Activated CD8-positive, alpha-beta memory T cell treated with anti-CD3 and anti-CD28 coated beads, Interleukin-2, amount 50 U/mL, for 1 hour (primary cell): ENCODE measurements around the gene TRIM7.
"Not testable (repeated sequence)": the region's sequence is repeated elsewhere in the genome, so short reads cannot be mapped to it uniquely, and the experiment has no call there.

Experiments
- DNase-seq: peaks from one replicate; pipeline ENCODE4 v3.0.0-alpha.2; 2020; ENCODE audit errors: extremely low read depth

TRIM7 gene

DNA sequence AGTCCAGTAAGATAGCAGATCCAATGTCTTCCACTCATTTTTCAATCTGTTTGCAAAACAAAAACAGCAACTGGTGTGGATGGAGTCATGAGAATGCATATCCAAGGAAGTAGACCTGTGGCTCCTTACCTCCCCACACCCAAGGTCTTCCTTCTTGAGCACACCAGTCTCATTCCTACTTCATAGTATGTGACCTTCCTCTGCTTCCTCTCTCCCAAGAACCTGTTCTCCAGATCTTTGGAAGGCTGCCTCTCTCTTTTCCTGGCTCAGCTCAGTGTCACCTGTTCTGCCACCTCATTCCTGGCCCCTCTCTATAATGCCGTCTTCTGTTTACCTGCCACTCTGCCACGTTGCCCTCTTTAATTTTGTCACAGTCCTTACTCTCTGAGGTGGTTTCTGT, 7.9 kb upstream of the TRIM7 start:
- no peak for DNase-seq

GRCh38 chr5:181212080-181212479, 7.1 kb upstream of the TRIM7 start:
- no peak for DNase-seq

DNA sequence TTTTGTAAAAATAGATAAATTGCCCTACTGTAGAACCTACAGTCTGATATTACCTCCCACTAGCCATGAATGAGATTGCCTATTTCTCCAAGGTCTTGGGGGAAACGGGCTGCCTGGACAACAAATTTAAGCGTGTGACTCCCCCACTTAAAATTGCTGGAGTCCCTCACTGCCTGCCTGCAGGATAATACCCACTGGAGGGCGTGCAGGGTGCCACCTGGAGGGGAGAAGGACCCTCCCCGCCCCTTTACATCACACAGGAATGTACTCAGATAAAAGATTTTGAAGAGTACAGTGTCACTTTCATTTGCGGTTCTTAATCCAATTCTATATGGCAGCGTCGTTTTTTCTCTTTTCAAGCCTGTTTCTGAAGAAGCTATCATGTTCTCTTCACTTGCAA, 6.2 kb upstream of the TRIM7 start:
- no peak for DNase-seq

DNA sequence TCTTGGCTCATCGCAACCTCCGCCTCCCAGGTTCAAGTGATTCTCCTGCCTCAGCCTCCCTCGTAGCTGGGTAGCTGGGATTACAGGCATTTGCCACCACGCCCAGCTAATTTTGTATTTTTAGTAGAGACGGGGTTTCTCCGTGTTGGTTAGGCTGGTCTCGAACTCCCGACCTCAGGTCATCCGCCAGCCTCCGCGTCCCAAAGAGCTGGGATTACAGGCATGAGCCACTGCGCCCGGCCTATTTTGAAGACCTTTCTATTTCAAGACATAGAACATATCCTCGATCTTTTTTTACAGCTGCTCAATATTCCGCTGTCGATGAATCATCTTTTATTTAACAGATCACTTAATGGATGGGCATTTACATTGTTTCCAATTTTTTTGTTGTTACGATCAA, 5.7 kb upstream of the TRIM7 start:
- not testable (repeated sequence) for DNase-seq

GRCh38 chr5:181210148-181210547, 5.2 kb upstream of the TRIM7 start:
- DNase-seq, result not testable (repeated sequence)

- DNase-seq, result not testable (repeated sequence)
Observed at GRCh38 chr5:181209006-181209405, 4.0 kb upstream of the TRIM7 start.

GRCh38 chr5:181207960-181208253, 2.9 kb upstream of the TRIM7 start:
- no peak for DNase-seq

DNA sequence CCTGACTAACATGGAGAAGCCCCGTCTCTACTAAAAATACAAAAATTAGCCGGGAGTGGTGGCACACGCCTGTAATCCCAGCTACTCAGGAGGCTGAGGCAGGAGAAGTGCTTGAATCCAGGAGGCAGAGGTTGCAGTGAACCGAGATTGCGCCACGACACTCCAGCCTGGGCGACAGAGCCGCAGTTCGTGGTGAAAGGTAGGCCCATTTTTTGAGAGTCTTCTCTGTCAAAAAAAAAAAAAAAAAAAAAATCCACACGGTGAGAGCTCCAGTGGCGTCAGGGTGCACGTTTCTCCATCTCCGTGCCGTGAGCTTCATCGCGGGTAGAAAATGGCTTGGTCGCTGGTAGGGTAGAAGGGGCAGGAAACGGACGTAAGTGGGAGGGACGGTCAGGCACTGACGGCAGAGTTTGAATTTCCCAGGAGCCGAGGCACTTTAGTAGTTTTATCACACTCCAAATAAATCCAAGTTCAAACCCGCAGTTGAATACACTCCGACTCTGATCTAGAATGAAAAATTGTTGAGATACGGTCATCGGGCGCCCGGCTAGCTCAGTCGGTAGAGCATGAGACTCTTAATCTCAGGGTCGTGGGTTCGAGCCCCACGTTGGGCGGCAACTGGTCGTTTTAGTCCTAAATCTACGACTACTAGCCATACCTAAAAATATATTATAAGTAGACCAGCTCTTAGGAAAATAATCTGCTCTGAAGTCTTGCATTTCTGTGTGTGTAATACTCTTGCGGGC, 2.4 kb upstream of the TRIM7 start:
- DNase-seq, result no peak

- DNase-seq, result no peak
Observed at GRCh38 chr5:181205761-181206649, 1.0 kb upstream of the TRIM7 start.

- DNase-seq, result no peak
Observed at GRCh38 chr5:181204113-181204825, 727 bp downstream of the TRIM7 start.

DNA sequence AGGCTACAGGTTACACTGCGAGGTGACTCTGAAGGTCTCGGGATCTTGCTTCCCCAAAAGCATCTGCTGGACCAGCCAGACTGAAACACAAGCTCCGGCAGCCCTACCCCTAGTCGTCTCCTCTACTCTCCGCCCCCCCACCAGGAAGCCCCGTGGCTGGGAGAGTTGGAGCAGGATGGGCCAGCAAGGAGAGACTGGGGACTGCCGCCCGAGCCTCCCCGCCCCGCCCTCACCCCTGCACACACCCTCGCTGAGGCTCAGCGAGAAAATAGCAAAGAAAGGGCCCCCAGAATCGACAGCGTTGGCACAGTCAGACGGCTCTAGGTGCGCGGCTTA, 1.3 kb downstream of the TRIM7 start:
- no peak for DNase-seq

DNA sequence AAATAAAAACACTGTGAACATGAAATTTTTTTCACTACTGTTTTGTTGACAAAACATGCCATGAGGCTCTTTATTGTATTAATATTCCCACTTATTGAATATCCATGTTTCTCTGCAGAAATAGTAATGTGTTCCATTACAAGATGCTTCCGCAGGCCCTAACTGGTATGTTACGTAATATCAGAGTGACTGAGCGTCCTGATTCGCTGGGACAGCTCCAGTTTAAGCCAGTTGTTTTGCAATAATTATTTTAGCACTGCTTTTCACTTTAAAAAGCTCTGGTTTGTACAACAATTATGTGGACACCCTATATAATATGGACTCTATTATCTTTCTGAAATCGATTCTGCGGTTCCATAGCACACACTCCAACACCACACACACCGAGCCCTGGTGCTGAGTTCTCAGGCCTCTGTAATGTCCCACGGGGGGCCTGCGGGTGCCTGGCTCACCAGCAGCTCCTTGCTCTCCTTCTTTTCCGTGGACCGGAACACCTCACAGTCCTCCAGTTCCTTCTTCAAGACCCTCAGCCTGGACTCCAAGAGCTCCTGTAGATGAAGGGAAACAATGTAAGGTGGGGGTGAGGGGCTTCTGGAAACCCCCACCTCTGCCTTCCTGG, 1.8 kb downstream of the TRIM7 start:
- no peak for DNase-seq

- no peak for DNase-seq
Observed at GRCh38 chr5:181200816-181201215, 4.2 kb downstream of the TRIM7 start.

- no peak for DNase-seq
Observed at GRCh38 chr5:181199881-181200638, 4.9 kb downstream of the TRIM7 start.

DNA sequence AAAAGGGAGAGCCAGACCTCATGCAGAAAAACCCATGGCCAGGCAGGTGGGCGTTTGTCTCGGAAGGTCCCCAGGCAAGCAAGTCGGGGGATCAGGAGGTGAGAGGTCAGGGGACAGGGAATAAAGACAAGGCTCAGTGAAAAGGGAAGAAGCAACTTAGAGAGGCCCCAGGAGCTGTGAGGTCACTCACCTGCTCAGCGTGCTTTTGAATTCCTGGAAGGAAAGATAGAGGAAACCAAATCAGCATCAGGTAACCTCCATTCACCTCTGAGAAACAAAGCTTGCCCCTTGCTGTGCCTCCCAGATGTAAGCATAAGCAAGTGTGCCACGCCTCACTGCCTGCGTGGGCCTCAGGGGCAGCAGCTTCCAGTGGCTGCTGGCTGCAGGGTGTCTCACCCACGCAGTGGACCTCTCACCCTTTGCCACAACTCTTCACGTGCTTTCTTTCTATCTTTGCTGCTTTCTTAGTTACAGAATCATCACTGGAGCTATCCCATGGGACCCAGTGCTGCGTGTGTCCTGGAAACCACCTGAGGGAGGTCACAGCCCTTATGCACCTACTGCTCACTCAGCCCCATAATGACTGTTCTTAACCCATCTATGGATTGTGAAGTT, 6.0 kb downstream of the TRIM7 start:
- no peak for DNase-seq

GRCh38 chr5:181198106-181198685, 6.8 kb downstream of the TRIM7 start:
- no peak for DNase-seq

DNA sequence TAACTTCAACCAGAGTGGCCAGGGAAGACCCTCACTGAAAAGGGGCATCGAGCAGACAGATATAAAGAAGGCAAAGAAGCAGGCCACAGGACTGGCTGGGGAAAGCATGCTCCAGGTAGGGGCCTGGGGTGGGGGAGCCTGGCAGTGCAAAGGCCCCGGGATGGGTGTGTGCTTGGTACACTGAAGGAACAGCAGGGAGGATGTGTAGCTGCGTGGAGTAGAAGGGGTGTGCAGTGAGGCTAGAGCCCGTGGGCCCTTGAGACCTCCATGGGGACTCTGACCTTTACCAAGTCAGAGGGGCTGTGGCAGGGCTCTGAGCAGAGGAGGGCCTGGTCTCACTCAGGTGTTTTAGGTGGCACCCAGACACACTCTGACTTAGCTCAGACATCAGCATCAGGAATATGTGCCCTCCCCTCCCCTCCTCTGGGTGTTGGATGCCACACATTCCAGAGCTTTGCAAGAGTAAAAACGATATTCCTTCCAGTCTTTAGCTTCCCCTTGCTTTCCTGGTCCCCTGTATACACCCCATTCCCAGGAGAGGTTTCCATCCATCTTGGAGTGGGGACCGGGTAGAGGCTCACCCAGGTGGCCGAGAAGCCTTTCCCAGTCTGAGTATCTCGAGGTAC, 7.6 kb downstream of the TRIM7 start:
- no peak for DNase-seq

- DNase-seq, result no peak
Observed at GRCh38 chr5:181195249-181195761, 9.7 kb downstream of the TRIM7 start.

- no peak for DNase-seq
Observed at GRCh38 chr5:181194489-181195248, 10.3 kb downstream of the TRIM7 start.
